GM18951 (cell line): ENCODE data around the gene CYB5D1.

Source experiments
- POLR2A ChIP-seq: IDR thresholded peaks from 4 replicates; pipeline ENCODE4 v1.6.1; 2011; ENCODE audit warnings: mild to moderate bottlenecking; ENCODE audit not compliant: insufficient read length, insufficient read depth; ENCODE audit errors: extremely low read depth
- in situ Hi-C: fragments of 300-500 bp; cut with MboI; formaldehyde crosslinking; loops from one replicate; pipeline ENCODE4 v1.12.0; 2022; ENCODE audit warnings: low sequenced_read_pairs, mixed read lengths, inconsistent platforms; ENCODE audit not compliant: unreplicated experiment

Gene CYB5D1

GRCh38 chr17:7885367-7886226 is 27.8 kb downstream of the CYB5D1 start:
- in situ Hi-C loops = no loop called here
- TF ChIP-seq POLR2A = peak; percentile 65

GRCh38 chr17:7886227-7887037 is 28.6 kb downstream of the CYB5D1 start:
- no peak for TF ChIP-seq POLR2A
- in situ Hi-C loops = no loop called here

- in situ Hi-C loops = no loop called here
- TF ChIP-seq POLR2A = no peak
These were observed 29.3 kb downstream of the CYB5D1 start for GRCh38 chr17:7887038-7887481.

GRCh38 chr17:7887482-7888183 is 29.8 kb downstream of the CYB5D1 start:
- peak; percentile 62 for TF ChIP-seq POLR2A
- in situ Hi-C loops = no loop called here

GRCh38 chr17:7888184-7888920 is 30.5 kb downstream of the CYB5D1 start, which contains the start of gene CHD3:
CHD3 (plus strand) TSS chr17:7888789; CDS start chr17:7889001, 212 bp downstream.
- in situ Hi-C loops = no loop called here

GRCh38 chr17:7889166-7889955 is 31.6 kb downstream of the CYB5D1 start:
- in situ Hi-C loops = no loop called here
- TF ChIP-seq POLR2A = no peak

More at GRCh38 chr17:7888184-7888920, 30.5 kb downstream of the CYB5D1 start, which contains the start of gene CHD3:
- no peak for TF ChIP-seq POLR2A

- TF ChIP-seq POLR2A = no peak
These were observed 35.5 kb downstream of the CYB5D1 start for GRCh38 chr17:7893187-7893880.

GRCh38 chr17:7894226-7894625 is 36.4 kb downstream of the CYB5D1 start:
- in situ Hi-C loops = no loop called here

More at GRCh38 chr17:7893187-7893880, 35.5 kb downstream of the CYB5D1 start:
- in situ Hi-C loops = no loop called here

GRCh38 chr17:7894866-7895265 is 37.1 kb downstream of the CYB5D1 start:
- in situ Hi-C loops = no loop called here
- TF ChIP-seq POLR2A = no peak

More at GRCh38 chr17:7894226-7894625, 36.4 kb downstream of the CYB5D1 start:
- no peak for TF ChIP-seq POLR2A

- in situ Hi-C loops = no loop called here
- TF ChIP-seq POLR2A = no peak
These were observed 39.3 kb downstream of the CYB5D1 start for GRCh38 chr17:7897090-7897489.

GRCh38 chr17:7897773-7898172 is 40.0 kb downstream of the CYB5D1 start:
- TF ChIP-seq POLR2A = no peak
- in situ Hi-C loops = no loop called here
